ENCODE measurements around the gene CD200R1. TPM values are rescaled to one million over a fixed set of nuclear protein-coding genes. Genes with fewer than 3 reads are reported as not detected.

Gene CD200R1
- total RNA-seq: 1 to 10 TPM; 1.1 to 2.3 (median 1.2) TPM

GRCh38 chr3:112974894-112975293 lies at the start of gene CD200R1:
Gene CD200R1, minus strand, starts transcription at chr3:112975103. Its CDS starts 246 bp downstream, at chr3:112974857.
- Mint-ChIP-seq H3K9me3 (no peaks in the 10 kb centered on the region), H3K27me3 (ENCODE audit: low read depth) (no peaks in the 10 kb centered on the region), H3K36me3 (ENCODE audit: insufficient read depth) (no peaks in the 10 kb centered on the region), H3K4me1 (ENCODE audit: low read depth) (peaks cover 84% of the 10 kb centered on the region), H3K4me3 (peak within 1 kb of the TSS; percentile 83)
- DNase-seq (no peak), ATAC-seq (peak in 1 of 2 donors; percentile 4)

- no peak for DNase-seq
- no peak for ATAC-seq
- Mint-ChIP-seq H3K36me3 (ENCODE audit: insufficient read depth) (peaks cover 16% of the 10 kb centered on the region), H3K4me1 (ENCODE audit: low read depth) (peaks cover 51% of the 10 kb centered on the region), H3K9me3 (no peaks in the 10 kb centered on the region), H3K4me3 (no peak overlapping the region), H3K27me3 (ENCODE audit: low read depth) (no peaks in the 10 kb centered on the region)
These were observed 46.6 kb upstream of the CD200R1 start for GRCh38 chr3:113021471-113021870.

- peak; percentile 87 for DNase-seq
- Mint-ChIP-seq H3K9me3 (no peaks in the 10 kb centered on the region), H3K36me3 (ENCODE audit: insufficient read depth) (peaks cover 28% of the 10 kb centered on the region)
These were observed 44.6 kb upstream of the CD200R1 start for GRCh38 chr3:113019182-113020137.

GRCh38 chr3:113018536-113019181 lies 43.8 kb upstream of the CD200R1 start:
- H3K36me3 Mint-ChIP-seq (ENCODE audit: insufficient read depth): peaks cover 28% of the 10 kb centered on the region
- no peaks in the 10 kb centered on the region for H3K27me3 Mint-ChIP-seq (ENCODE audit: low read depth)
- H3K4me3 Mint-ChIP-seq: peak overlapping the region; percentile 92
- ATAC-seq: peak; percentile 13 to 27
- H3K4me1 Mint-ChIP-seq (ENCODE audit: low read depth): peaks cover 70% of the 10 kb centered on the region
- no peaks in the 10 kb centered on the region for H3K9me3 Mint-ChIP-seq
- DNase-seq: no peak

More at GRCh38 chr3:113019182-113020137, 44.6 kb upstream of the CD200R1 start:
- no peaks in the 10 kb centered on the region for H3K27me3 Mint-ChIP-seq (ENCODE audit: low read depth)
- H3K4me3 Mint-ChIP-seq: peak overlapping the region; percentile 92
- H3K4me1 Mint-ChIP-seq (ENCODE audit: low read depth): peaks cover 65% of the 10 kb centered on the region
- peak; percentile 89 to 93 for ATAC-seq

GRCh38 chr3:113013593-113013992 lies 38.7 kb upstream of the CD200R1 start:
- peaks cover 62% of the 10 kb centered on the region for H3K36me3 Mint-ChIP-seq (ENCODE audit: insufficient read depth)
- ATAC-seq: no peak

GRCh38 chr3:113008117-113008516 lies 33.2 kb upstream of the CD200R1 start:
- H3K4me1 Mint-ChIP-seq (ENCODE audit: low read depth): peaks cover 72% of the 10 kb centered on the region
- H3K4me3 Mint-ChIP-seq: no peak overlapping the region
- no peaks in the 10 kb centered on the region for H3K9me3 Mint-ChIP-seq
- H3K27me3 Mint-ChIP-seq (ENCODE audit: low read depth): no peaks in the 10 kb centered on the region
- DNase-seq (no peak), ATAC-seq (no peak)
- H3K36me3 Mint-ChIP-seq (ENCODE audit: insufficient read depth): peaks cover 69% of the 10 kb centered on the region

More at GRCh38 chr3:113013593-113013992, 38.7 kb upstream of the CD200R1 start:
- no peaks in the 10 kb centered on the region for H3K27me3 Mint-ChIP-seq (ENCODE audit: low read depth)
- no peak for DNase-seq
- H3K4me1 Mint-ChIP-seq (ENCODE audit: low read depth): peaks cover 73% of the 10 kb centered on the region
- no peaks in the 10 kb centered on the region for H3K9me3 Mint-ChIP-seq
- H3K4me3 Mint-ChIP-seq: peak overlapping the region; percentile 20

- DNase-seq: no peak
- peak; percentile 20 to 56 for ATAC-seq
- Mint-ChIP-seq H3K4me3 (peak overlapping the region; percentile 70), H3K9me3 (no peaks in the 10 kb centered on the region), H3K27me3 (ENCODE audit: low read depth) (no peaks in the 10 kb centered on the region), H3K36me3 (ENCODE audit: insufficient read depth) (peaks cover 66% of the 10 kb centered on the region), H3K4me1 (ENCODE audit: low read depth) (peaks cover 74% of the 10 kb centered on the region)
These were observed 31.6 kb upstream of the CD200R1 start for GRCh38 chr3:113006359-113007056.

- no peaks in the 10 kb centered on the region for H3K27me3 Mint-ChIP-seq (ENCODE audit: low read depth)
- peaks cover 68% of the 10 kb centered on the region for H3K36me3 Mint-ChIP-seq (ENCODE audit: insufficient read depth)
- H3K9me3 Mint-ChIP-seq: no peaks in the 10 kb centered on the region
- H3K4me3 Mint-ChIP-seq: peak overlapping the region; percentile 70
- H3K4me1 Mint-ChIP-seq (ENCODE audit: low read depth): peaks cover 77% of the 10 kb centered on the region
- DNase-seq: no peak
- ATAC-seq: peak; percentile 95 to 96
These were observed 30.7 kb upstream of the CD200R1 start for GRCh38 chr3:113005611-113006010.

- H3K36me3 Mint-ChIP-seq (ENCODE audit: insufficient read depth): peaks cover 57% of the 10 kb centered on the region
- H3K27me3 Mint-ChIP-seq (ENCODE audit: low read depth): no peaks in the 10 kb centered on the region
- no peaks in the 10 kb centered on the region for H3K9me3 Mint-ChIP-seq
- ATAC-seq (peak; percentile 35 to 39), DNase-seq (peak; percentile 35)
- H3K4me1 Mint-ChIP-seq (ENCODE audit: low read depth): peaks cover 66% of the 10 kb centered on the region
- no peak overlapping the region for H3K4me3 Mint-ChIP-seq
These were observed 27.8 kb upstream of the CD200R1 start for GRCh38 chr3:113002679-113003078.

GRCh38 chr3:113002037-113002436 lies 27.1 kb upstream of the CD200R1 start:
- Mint-ChIP-seq H3K27me3 (ENCODE audit: low read depth) (no peaks in the 10 kb centered on the region), H3K4me3 (no peak overlapping the region), H3K9me3 (no peaks in the 10 kb centered on the region), H3K36me3 (ENCODE audit: insufficient read depth) (peaks cover 52% of the 10 kb centered on the region), H3K4me1 (ENCODE audit: low read depth) (peaks cover 61% of the 10 kb centered on the region)
- ATAC-seq (no peak), DNase-seq (no peak)

- ATAC-seq (no peak), DNase-seq (no peak)
- no peaks in the 10 kb centered on the region for H3K27me3 Mint-ChIP-seq (ENCODE audit: low read depth)
- no peak overlapping the region for H3K4me3 Mint-ChIP-seq
- peaks cover 50% of the 10 kb centered on the region for H3K4me1 Mint-ChIP-seq (ENCODE audit: low read depth)
- peaks cover 49% of the 10 kb centered on the region for H3K36me3 Mint-ChIP-seq (ENCODE audit: insufficient read depth)
- no peaks in the 10 kb centered on the region for H3K9me3 Mint-ChIP-seq
These were observed 25.8 kb upstream of the CD200R1 start for GRCh38 chr3:113000691-113001090.

- Mint-ChIP-seq H3K36me3 (ENCODE audit: insufficient read depth) (peaks cover 28% of the 10 kb centered on the region), H3K4me1 (ENCODE audit: low read depth) (peaks cover 48% of the 10 kb centered on the region), H3K4me3 (no peak overlapping the region), H3K27me3 (ENCODE audit: low read depth) (no peaks in the 10 kb centered on the region), H3K9me3 (no peaks in the 10 kb centered on the region)
- DNase-seq: no peak
- no peak for ATAC-seq
These were observed 20.9 kb upstream of the CD200R1 start for GRCh38 chr3:112995800-112996199.

GRCh38 chr3:112990672-112991602 lies 16.0 kb upstream of the CD200R1 start, which contains the start of gene GTPBP8:
Gene GTPBP8, plus strand, starts transcription at chr3:112990984. Its CDS starts 16 bp downstream, at chr3:112991000.
- Mint-ChIP-seq H3K4me3 (peak within 1 kb of the TSS; percentile 92), H3K4me1 (ENCODE audit: low read depth) (peaks cover 62% of the 10 kb centered on the region), H3K9me3 (no peaks in the 10 kb centered on the region), H3K36me3 (ENCODE audit: insufficient read depth) (peaks cover 10% of the 10 kb centered on the region), H3K27me3 (ENCODE audit: low read depth) (no peaks in the 10 kb centered on the region)
- ATAC-seq: peak; percentile 96 to 97
- DNase-seq: peak; percentile 75

All from activated T-cell treated with anti-CD3 and anti-CD28 coated beads, Interleukin-2, amount 50 U/mL, for 4 hours (primary cell).